ENCODE measurements around the gene STK11IP.

Gene STK11IP

DNA sequence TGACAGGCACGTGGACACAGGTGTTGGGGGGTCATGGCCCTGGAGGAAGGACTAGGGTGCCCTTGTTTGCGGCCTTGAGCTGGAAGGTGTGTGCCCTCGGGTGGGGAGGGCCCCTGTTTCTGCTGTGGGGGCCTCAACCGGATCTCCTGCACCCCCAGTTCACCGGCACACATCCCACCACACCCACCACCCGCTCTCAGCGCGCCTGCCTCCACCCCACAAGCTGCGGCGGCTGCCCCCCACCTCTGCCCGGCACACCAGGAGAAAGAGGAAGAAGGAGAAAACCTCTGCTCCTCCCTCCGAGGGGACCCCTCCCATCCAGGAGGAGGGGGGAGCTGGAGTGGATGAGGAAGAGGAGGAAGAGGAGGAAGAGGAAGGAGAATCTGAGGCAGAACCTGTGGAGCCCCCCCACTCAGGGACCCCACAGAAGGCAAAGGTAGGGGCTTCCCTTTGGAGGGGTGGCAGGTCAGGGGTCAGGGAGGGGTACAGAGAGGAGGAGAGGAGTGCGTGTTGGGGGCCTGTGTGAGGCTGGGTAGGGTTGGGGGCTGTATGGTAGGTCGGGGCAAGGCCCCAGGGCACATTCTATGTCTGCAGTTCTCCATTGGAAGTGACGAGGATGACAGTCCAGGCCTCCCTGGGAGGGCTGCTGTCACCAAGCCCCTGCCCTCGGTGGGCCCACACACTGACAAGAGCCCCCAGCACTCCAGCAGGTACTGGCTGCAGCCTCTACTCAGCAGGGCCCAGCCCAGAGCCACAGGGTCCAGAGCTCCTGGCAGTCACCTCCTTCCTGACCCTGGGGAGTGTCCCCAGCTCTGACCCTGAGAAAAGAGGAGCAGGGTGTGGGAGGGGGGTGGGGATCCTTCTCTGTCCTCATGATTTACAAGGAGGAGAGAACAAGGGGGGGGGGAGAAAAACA is 31.6 kb downstream of the STK11IP start:
- peaks cover 4% of the 10 kb centered on the region for H3K4me1 ChIP-seq
- H3K4me3 ChIP-seq (ENCODE audit: low read depth, low read length), result no peak overlapping the region
- H3K27me3 ChIP-seq, result no peaks in the 10 kb centered on the region
- H3K36me3 ChIP-seq, result no peaks in the 10 kb centered on the region
- DNase-seq, result no peak
- H3K9me3 ChIP-seq, result no peaks in the 10 kb centered on the region
- TF ChIP-seq, protein P1, sequence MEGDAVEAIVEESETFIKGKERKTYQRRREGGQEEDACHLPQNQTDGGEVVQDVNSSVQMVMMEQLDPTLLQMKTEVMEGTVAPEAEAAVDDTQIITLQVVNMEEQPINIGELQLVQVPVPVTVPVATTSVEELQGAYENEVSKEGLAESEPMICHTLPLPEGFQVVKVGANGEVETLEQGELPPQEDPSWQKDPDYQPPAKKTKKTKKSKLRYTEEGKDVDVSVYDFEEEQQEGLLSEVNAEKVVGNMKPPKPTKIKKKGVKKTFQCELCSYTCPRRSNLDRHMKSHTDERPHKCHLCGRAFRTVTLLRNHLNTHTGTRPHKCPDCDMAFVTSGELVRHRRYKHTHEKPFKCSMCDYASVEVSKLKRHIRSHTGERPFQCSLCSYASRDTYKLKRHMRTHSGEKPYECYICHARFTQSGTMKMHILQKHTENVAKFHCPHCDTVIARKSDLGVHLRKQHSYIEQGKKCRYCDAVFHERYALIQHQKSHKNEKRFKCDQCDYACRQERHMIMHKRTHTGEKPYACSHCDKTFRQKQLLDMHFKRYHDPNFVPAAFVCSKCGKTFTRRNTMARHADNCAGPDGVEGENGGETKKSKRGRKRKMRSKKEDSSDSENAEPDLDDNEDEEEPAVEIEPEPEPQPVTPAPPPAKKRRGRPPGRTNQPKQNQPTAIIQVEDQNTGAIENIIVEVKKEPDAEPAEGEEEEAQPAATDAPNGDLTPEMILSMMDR (IDR thresholded peaks at IDR 0.05; ENCODE audit: low read depth, low read length), result no peak

DNA sequence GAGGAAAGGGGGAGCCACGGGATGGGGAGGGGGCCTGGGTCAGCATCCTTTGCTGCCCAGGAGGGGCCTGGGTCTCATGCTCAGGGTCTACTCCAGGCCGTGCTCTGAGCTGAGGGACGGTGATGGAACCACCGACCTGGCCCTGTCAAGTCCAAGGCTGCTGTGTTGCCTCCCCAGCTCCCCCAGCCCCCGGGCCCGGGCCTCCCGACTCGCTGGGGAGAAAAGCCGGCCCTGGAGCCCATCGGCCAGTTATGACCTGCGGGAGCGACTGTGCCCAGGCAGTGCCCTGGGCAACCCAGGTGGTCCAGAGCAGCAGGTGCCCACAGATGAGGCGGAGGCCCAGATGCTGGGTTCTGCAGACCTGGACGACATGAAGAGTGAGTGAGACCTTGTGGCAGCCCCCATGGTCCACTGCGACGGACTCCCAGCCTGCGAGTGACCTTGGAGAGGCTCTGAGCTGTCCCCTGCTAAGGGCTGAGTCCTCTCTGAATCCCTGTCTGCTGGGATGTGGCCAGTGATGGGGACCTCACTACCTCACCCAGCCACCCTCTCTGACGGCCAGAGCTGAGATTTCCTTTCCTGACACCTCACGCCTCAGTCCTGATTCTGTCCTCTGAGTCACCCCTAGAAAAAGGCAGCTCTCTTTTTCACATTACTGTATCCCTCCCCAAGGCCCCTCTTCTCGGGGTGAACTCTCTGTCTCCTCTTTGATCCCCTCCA is 32.5 kb downstream of the STK11IP start:
- no peak overlapping the region for H3K4me3 ChIP-seq (ENCODE audit: low read depth, low read length)
- TF ChIP-seq, protein P1 (IDR thresholded peaks at IDR 0.05; ENCODE audit: low read depth, low read length), result no peak
- H3K27me3 ChIP-seq, result no peaks in the 10 kb centered on the region
- no peaks in the 10 kb centered on the region for H3K9me3 ChIP-seq
- peaks cover 4% of the 10 kb centered on the region for H3K4me1 ChIP-seq
- DNase-seq, result no peak
- H3K36me3 ChIP-seq, result no peaks in the 10 kb centered on the region

- TF ChIP-seq, protein P1 (IDR thresholded peaks at IDR 0.05; ENCODE audit: low read depth, low read length), result no peak
- H3K9me3 ChIP-seq, result no peaks in the 10 kb centered on the region
- DNase-seq, result no peak
- no peaks in the 10 kb centered on the region for H3K27me3 ChIP-seq
- no peak overlapping the region for H3K4me3 ChIP-seq (ENCODE audit: low read depth, low read length)
- H3K36me3 ChIP-seq, result no peaks in the 10 kb centered on the region
- peaks cover 4% of the 10 kb centered on the region for H3K4me1 ChIP-seq
These were observed 33.2 kb downstream of the STK11IP start for GRCh38 chr2:219630770-219631405.

GRCh38 chr2:219631406-219631891 is 33.8 kb downstream of the STK11IP start:
- no peak for DNase-seq
- Histone ChIP-seq H3K36me3 (no peaks in the 10 kb centered on the region), H3K4me1 (peaks cover 4% of the 10 kb centered on the region), H3K27me3 (no peaks in the 10 kb centered on the region), H3K4me3 (ENCODE audit: low read depth, low read length) (no peak overlapping the region), H3K9me3 (no peaks in the 10 kb centered on the region)
- TF ChIP-seq, protein P1 (IDR thresholded peaks at IDR 0.05; ENCODE audit: low read depth, low read length), result no peak

GRCh38 chr2:219631904-219632759 is 34.5 kb downstream of the STK11IP start:
- H3K27me3 ChIP-seq, result no peaks in the 10 kb centered on the region
- no peak overlapping the region for H3K4me3 ChIP-seq (ENCODE audit: low read depth, low read length)
- peaks cover 4% of the 10 kb centered on the region for H3K4me1 ChIP-seq
- no peaks in the 10 kb centered on the region for H3K9me3 ChIP-seq
- TF ChIP-seq, protein P1 (IDR thresholded peaks at IDR 0.05; ENCODE audit: low read depth, low read length), result no peak
- no peak for DNase-seq
- no peaks in the 10 kb centered on the region for H3K36me3 ChIP-seq

Measured in BE2C (cell line).